ENCODE measurements around the gene NCR2.

Gene NCR2

GRCh38 chr6:41360314-41360685 is 24.9 kb downstream of the NCR2 start:
- no peak overlapping the region for H3K9ac ChIP-seq (ENCODE audit: low read length in 2 of 2)
- no peaks in the 10 kb centered on the region for H3K36me3 ChIP-seq (ENCODE audit: control insufficient read depth in 2 of 2, insufficient read depth in 2 of 2, low read length in 2 of 2)
- peaks cover 0 to 10% of the 10 kb centered on the region in 2 donors for H3K9me3 ChIP-seq (ENCODE audit: control insufficient read depth in 2 of 2, low read length in 2 of 2)
- no peaks in the 10 kb centered on the region for H3K4me1 ChIP-seq (ENCODE audit: control insufficient read depth, insufficient read depth, low read length)
- H3K27ac ChIP-seq (ENCODE audit: low read length), result no peak overlapping the region
- peaks cover 4 to 15% of the 10 kb centered on the region in 2 donors for H3K27me3 ChIP-seq (ENCODE audit: control insufficient read depth in 1 of 2, insufficient read depth in 2 of 2, low read length in 2 of 2)
- H3K4me3 ChIP-seq (ENCODE audit: low read length in 2 of 2), result no peak overlapping the region

GRCh38 chr6:41366150-41366549 is 30.7 kb downstream of the NCR2 start:
- Histone ChIP-seq H3K36me3 (ENCODE audit: control insufficient read depth in 2 of 2, insufficient read depth in 2 of 2, low read length in 2 of 2) (no peaks in the 10 kb centered on the region), H3K9me3 (ENCODE audit: control insufficient read depth in 2 of 2, low read length in 2 of 2) (no peaks in the 10 kb centered on the region), H3K27ac (ENCODE audit: low read length) (no peak overlapping the region), H3K9ac (ENCODE audit: low read length in 2 of 2) (no peak overlapping the region), H3K4me3 (ENCODE audit: low read length in 2 of 2) (no peak overlapping the region), H3K4me1 (ENCODE audit: control insufficient read depth, insufficient read depth, low read length) (peaks cover 6% of the 10 kb centered on the region), H3K27me3 (ENCODE audit: control insufficient read depth in 1 of 2, insufficient read depth in 2 of 2, low read length in 2 of 2) (peaks cover 20 to 27% of the 10 kb centered on the region in 2 donors)

GRCh38 chr6:41367061-41367460 is 31.7 kb downstream of the NCR2 start:
- Histone ChIP-seq H3K36me3 (ENCODE audit: control insufficient read depth in 2 of 2, insufficient read depth in 2 of 2, low read length in 2 of 2) (no peaks in the 10 kb centered on the region), H3K9ac (ENCODE audit: low read length in 2 of 2) (no peak overlapping the region), H3K4me3 (ENCODE audit: low read length in 2 of 2) (no peak overlapping the region), H3K27ac (ENCODE audit: low read length) (no peak overlapping the region), H3K9me3 (ENCODE audit: control insufficient read depth in 2 of 2, low read length in 2 of 2) (no peaks in the 10 kb centered on the region), H3K4me1 (ENCODE audit: control insufficient read depth, insufficient read depth, low read length) (peaks cover 12% of the 10 kb centered on the region), H3K27me3 (ENCODE audit: control insufficient read depth in 1 of 2, insufficient read depth in 2 of 2, low read length in 2 of 2) (peaks cover 23 to 35% of the 10 kb centered on the region in 2 donors)

- Histone ChIP-seq H3K36me3 (ENCODE audit: control insufficient read depth in 2 of 2, insufficient read depth in 2 of 2, low read length in 2 of 2) (no peaks in the 10 kb centered on the region), H3K4me3 (ENCODE audit: low read length in 2 of 2) (no peak overlapping the region), H3K27ac (ENCODE audit: low read length) (no peak overlapping the region), H3K4me1 (ENCODE audit: control insufficient read depth, insufficient read depth, low read length) (peaks cover 19% of the 10 kb centered on the region), H3K27me3 (ENCODE audit: control insufficient read depth in 1 of 2, insufficient read depth in 2 of 2, low read length in 2 of 2) (peaks cover 27 to 39% of the 10 kb centered on the region in 2 donors), H3K9ac (ENCODE audit: low read length in 2 of 2) (no peak overlapping the region), H3K9me3 (ENCODE audit: control insufficient read depth in 2 of 2, low read length in 2 of 2) (no peaks in the 10 kb centered on the region)
Observed at GRCh38 chr6:41367700-41368099, 32.3 kb downstream of the NCR2 start.

GRCh38 chr6:41370488-41371111 is 35.2 kb downstream of the NCR2 start:
- H3K4me3 ChIP-seq (ENCODE audit: low read length in 2 of 2), result no peak overlapping the region
- H3K9me3 ChIP-seq (ENCODE audit: control insufficient read depth in 2 of 2, low read length in 2 of 2), result no peaks in the 10 kb centered on the region
- peaks cover 50 to 59% of the 10 kb centered on the region in 2 donors for H3K27me3 ChIP-seq (ENCODE audit: control insufficient read depth in 1 of 2, insufficient read depth in 2 of 2, low read length in 2 of 2)
- no peak overlapping the region for H3K27ac ChIP-seq (ENCODE audit: low read length)
- no peaks in the 10 kb centered on the region for H3K36me3 ChIP-seq (ENCODE audit: control insufficient read depth in 2 of 2, insufficient read depth in 2 of 2, low read length in 2 of 2)
- H3K9ac ChIP-seq (ENCODE audit: low read length in 2 of 2), result no peak overlapping the region
- H3K4me1 ChIP-seq (ENCODE audit: control insufficient read depth, insufficient read depth, low read length), result peaks cover 42% of the 10 kb centered on the region

GRCh38 chr6:41371461-41371991 is 36.1 kb downstream of the NCR2 start:
- Histone ChIP-seq H3K4me1 (ENCODE audit: control insufficient read depth, insufficient read depth, low read length) (peaks cover 42% of the 10 kb centered on the region), H3K36me3 (ENCODE audit: control insufficient read depth in 2 of 2, insufficient read depth in 2 of 2, low read length in 2 of 2) (no peaks in the 10 kb centered on the region), H3K9ac (ENCODE audit: low read length in 2 of 2) (no peak overlapping the region), H3K9me3 (ENCODE audit: control insufficient read depth in 2 of 2, low read length in 2 of 2) (no peaks in the 10 kb centered on the region), H3K27me3 (ENCODE audit: control insufficient read depth in 1 of 2, insufficient read depth in 2 of 2, low read length in 2 of 2) (peaks cover 56 to 65% of the 10 kb centered on the region in 2 donors), H3K27ac (ENCODE audit: low read length) (no peak overlapping the region), H3K4me3 (ENCODE audit: low read length in 2 of 2) (peak overlapping the region; percentile 54 to 64)

- Histone ChIP-seq H3K4me1 (ENCODE audit: control insufficient read depth, insufficient read depth, low read length) (peaks cover 42% of the 10 kb centered on the region), H3K9ac (ENCODE audit: low read length in 2 of 2) (no peak overlapping the region), H3K27ac (ENCODE audit: low read length) (no peak overlapping the region), H3K36me3 (ENCODE audit: control insufficient read depth in 2 of 2, insufficient read depth in 2 of 2, low read length in 2 of 2) (no peaks in the 10 kb centered on the region), H3K27me3 (ENCODE audit: control insufficient read depth in 1 of 2, insufficient read depth in 2 of 2, low read length in 2 of 2) (peaks cover 60 to 69% of the 10 kb centered on the region in 2 donors), H3K9me3 (ENCODE audit: control insufficient read depth in 2 of 2, low read length in 2 of 2) (no peaks in the 10 kb centered on the region), H3K4me3 (ENCODE audit: low read length in 2 of 2) (peak overlapping the region; percentile 54 to 64)
Observed at GRCh38 chr6:41371992-41372831, 36.8 kb downstream of the NCR2 start.

GRCh38 chr6:41372832-41373626 is 37.6 kb downstream of the NCR2 start:
- Histone ChIP-seq H3K36me3 (ENCODE audit: control insufficient read depth in 2 of 2, insufficient read depth in 2 of 2, low read length in 2 of 2) (no peaks in the 10 kb centered on the region), H3K27ac (ENCODE audit: low read length) (no peak overlapping the region), H3K9me3 (ENCODE audit: control insufficient read depth in 2 of 2, low read length in 2 of 2) (no peaks in the 10 kb centered on the region), H3K4me1 (ENCODE audit: control insufficient read depth, insufficient read depth, low read length) (peaks cover 42% of the 10 kb centered on the region), H3K27me3 (ENCODE audit: control insufficient read depth in 1 of 2, insufficient read depth in 2 of 2, low read length in 2 of 2) (peaks cover 64 to 70% of the 10 kb centered on the region in 2 donors), H3K4me3 (ENCODE audit: low read length in 2 of 2) (peak overlapping the region; percentile 54 to 64), H3K9ac (ENCODE audit: low read length in 2 of 2) (no peak overlapping the region)

GRCh38 chr6:41373627-41373918 is 38.2 kb downstream of the NCR2 start:
- H3K27me3 ChIP-seq (ENCODE audit: control insufficient read depth in 1 of 2, insufficient read depth in 2 of 2, low read length in 2 of 2), result peaks cover 69 to 70% of the 10 kb centered on the region in 2 donors
- no peak overlapping the region for H3K9ac ChIP-seq (ENCODE audit: low read length in 2 of 2)
- no peaks in the 10 kb centered on the region for H3K9me3 ChIP-seq (ENCODE audit: control insufficient read depth in 2 of 2, low read length in 2 of 2)
- peak overlapping the region in 1 of 2 donors; percentile 49 for H3K4me3 ChIP-seq (ENCODE audit: low read length in 2 of 2)
- no peaks in the 10 kb centered on the region for H3K36me3 ChIP-seq (ENCODE audit: control insufficient read depth in 2 of 2, insufficient read depth in 2 of 2, low read length in 2 of 2)
- H3K27ac ChIP-seq (ENCODE audit: low read length), result no peak overlapping the region
- peaks cover 44% of the 10 kb centered on the region for H3K4me1 ChIP-seq (ENCODE audit: control insufficient read depth, insufficient read depth, low read length)

GRCh38 chr6:41373919-41374617 is 38.7 kb downstream of the NCR2 start:
- Histone ChIP-seq H3K36me3 (ENCODE audit: control insufficient read depth in 2 of 2, insufficient read depth in 2 of 2, low read length in 2 of 2) (no peaks in the 10 kb centered on the region), H3K4me3 (ENCODE audit: low read length in 2 of 2) (peak overlapping the region; percentile 25 to 49), H3K27me3 (ENCODE audit: control insufficient read depth in 1 of 2, insufficient read depth in 2 of 2, low read length in 2 of 2) (peaks cover 69 to 70% of the 10 kb centered on the region in 2 donors), H3K9me3 (ENCODE audit: control insufficient read depth in 2 of 2, low read length in 2 of 2) (no peaks in the 10 kb centered on the region), H3K27ac (ENCODE audit: low read length) (no peak overlapping the region), H3K4me1 (ENCODE audit: control insufficient read depth, insufficient read depth, low read length) (peaks cover 41% of the 10 kb centered on the region), H3K9ac (ENCODE audit: low read length in 2 of 2) (no peak overlapping the region)
